HG03442 (cell line): ENCODE results near the gene REXO2.

ENCODE experiments used
- ATAC-seq: cut with Tn5 transposase; IDR thresholded peaks from one replicate; pipeline ENCODE4 v1.9.1; 2021; ENCODE audit warnings: mild to moderate bottlenecking, moderate library complexity; ENCODE audit not compliant: unreplicated experiment

Gene REXO2

GRCh38 chr11:114439229-114440120, at the start of gene REXO2:
Gene REXO2, plus strand, starts transcription at chr11:114439467. Its CDS starts 62 bp downstream, at chr11:114439529.
- ATAC-seq = peak; percentile 99

GRCh38 chr11:114392735-114393667, 46.3 kb upstream of the REXO2 start:
- ATAC-seq = no peak

GRCh38 chr11:114395736-114396135, 43.5 kb upstream of the REXO2 start:
- ATAC-seq = no peak

GRCh38 chr11:114396916-114397315, 42.4 kb upstream of the REXO2 start:
- no peak for ATAC-seq

- ATAC-seq = no peak
These were observed 41.8 kb upstream of the REXO2 start for GRCh38 chr11:114397349-114397982.

- ATAC-seq = no peak
These were observed 40.9 kb upstream of the REXO2 start for GRCh38 chr11:114398303-114398920.

- ATAC-seq = peak; percentile 21
These were observed 39.6 kb upstream of the REXO2 start for GRCh38 chr11:114399490-114400215.

GRCh38 chr11:114400216-114400914, 38.9 kb upstream of the REXO2 start, which contains the start of the genes C11orf71 and RBM7:
Gene C11orf71, minus strand, starts transcription at chr11:114400511. Its CDS starts 180 bp downstream, at chr11:114400331.
Gene RBM7, plus strand, starts transcription at chr11:114400666. Its CDS starts 6 bp downstream, at chr11:114400672.
- ATAC-seq = peak; percentile 96

GRCh38 chr11:114400915-114401223, 38.4 kb upstream of the REXO2 start:
- ATAC-seq = no peak

GRCh38 chr11:114401311-114401710, 38.0 kb upstream of the REXO2 start:
- ATAC-seq = no peak

GRCh38 chr11:114412946-114413345, 26.3 kb upstream of the REXO2 start:
- no peak for ATAC-seq

- no peak for ATAC-seq
These were observed 25.3 kb upstream of the REXO2 start for GRCh38 chr11:114413958-114414357.

- ATAC-seq = no peak
These were observed 22.8 kb upstream of the REXO2 start for GRCh38 chr11:114416441-114416961.

GRCh38 chr11:114426280-114426679, 13.0 kb upstream of the REXO2 start:
- no peak for ATAC-seq

- ATAC-seq = no peak
These were observed 9.0 kb upstream of the REXO2 start for GRCh38 chr11:114430290-114430689.

- no peak for ATAC-seq
These were observed 6.4 kb upstream of the REXO2 start for GRCh38 chr11:114432893-114433292.

- ATAC-seq = no peak
These were observed 5.9 kb upstream of the REXO2 start for GRCh38 chr11:114433376-114433775.

GRCh38 chr11:114438303-114438702, 964 bp upstream of the REXO2 start:
- no peak for ATAC-seq
